Superior temporal gyrus (tissue), 1 donor: ENCODE measurements around the gene RAB11FIP3.
A peak's percentile ranks its signal among the peaks of the same experiment; 100 is the strongest.
"Not testable (repeated sequence)": the region's sequence is repeated elsewhere in the genome, so short reads cannot be mapped to it uniquely, and the experiment has no call there.

Experiments
- DNase-seq: peaks from one replicate; pipeline ENCODE4 v3.0.0-alpha.2; 2016; ENCODE audit errors: extremely low spot score

The RAB11FIP3 gene

DNA sequence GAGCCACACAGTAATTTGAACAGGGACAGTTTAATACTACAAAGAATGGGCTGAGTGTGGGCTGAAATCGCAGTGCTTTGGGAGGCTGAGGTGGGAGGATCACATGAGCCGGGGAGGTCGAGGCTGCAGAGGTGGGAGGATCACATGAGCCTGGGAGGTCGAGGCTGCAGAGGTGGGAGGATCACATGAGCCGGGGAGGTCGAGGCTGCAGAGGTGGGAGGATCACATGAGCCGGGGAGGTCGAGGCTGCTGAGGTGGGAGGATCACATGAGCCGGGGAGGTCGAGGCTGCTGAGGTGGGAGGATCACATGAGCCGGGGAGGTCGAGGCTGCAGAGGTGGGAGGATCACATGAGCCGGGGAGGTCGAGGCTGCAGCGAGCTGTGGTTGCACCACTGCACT is 69.2 kb downstream of the RAB11FIP3 start:
- DNase-seq: not testable (repeated sequence)

DNA sequence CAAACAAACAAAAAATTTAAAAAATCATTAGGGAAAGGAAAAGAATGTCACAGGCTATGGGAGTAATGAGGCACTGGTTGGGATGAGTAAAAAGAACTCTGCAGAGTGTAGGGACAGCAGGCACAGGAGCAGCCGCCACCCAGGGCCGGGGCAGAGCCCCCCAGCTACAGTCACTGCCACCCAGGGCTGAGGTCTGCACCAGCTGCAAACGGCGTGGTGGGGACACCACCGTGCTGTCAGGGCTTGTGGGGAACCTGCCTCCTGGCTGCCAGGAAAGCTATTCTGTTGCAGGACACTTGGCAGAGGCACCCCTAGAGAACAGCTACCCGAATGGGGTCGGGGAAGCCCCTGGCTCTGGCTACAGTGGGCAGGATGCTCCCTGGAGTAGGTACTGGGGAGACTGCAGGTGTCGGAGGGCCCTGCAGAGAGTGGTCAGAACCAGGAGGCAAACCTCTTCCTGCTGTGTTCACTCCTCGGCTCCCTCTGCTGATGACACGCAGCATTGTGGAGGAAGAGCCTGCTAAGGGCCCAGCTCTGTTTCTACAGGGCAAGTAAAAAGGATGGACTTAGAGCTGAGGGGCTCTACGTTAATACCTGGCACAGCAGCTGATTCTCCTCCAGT is 69.8 kb downstream of the RAB11FIP3 start:
- no peak for DNase-seq

DNA sequence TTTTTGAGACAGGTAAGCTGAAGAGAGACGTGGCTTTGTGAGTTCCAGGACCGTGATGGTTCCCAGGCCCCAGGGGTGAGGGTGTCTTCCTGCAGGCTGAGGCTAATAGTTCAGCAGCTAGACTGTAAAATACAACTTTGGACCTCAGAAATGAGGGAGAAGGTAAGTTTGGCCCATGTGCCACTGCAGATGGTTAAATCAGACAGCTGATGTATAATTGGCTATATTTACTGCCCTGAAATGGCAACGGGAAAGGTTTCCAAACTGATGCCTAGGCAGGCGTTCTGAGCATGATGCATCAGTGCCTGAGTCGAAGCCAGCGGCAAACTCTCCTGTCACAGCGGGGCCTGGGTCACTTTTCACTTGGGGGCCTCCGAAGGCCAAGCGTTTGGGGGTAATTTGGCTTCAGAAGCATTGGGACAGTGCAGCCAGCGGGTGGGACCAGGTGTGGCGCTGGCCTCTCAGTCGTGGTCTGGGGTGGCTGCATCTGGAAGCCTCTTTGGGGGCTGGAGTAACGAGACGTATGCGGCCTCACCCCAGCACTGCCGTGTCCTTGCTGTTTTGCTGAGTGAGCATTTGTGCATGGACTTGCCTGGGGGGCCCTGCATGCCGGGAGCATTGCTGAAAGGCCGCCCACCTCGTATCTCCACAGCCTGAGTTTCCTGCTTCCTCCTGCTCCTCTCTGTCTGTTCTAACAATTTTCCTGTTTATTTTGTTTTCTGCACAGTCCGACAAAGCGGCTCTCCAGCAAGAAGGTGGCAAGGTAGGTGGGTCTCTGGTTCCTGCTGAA is 70.8 kb downstream of the RAB11FIP3 start:
- no peak for DNase-seq

DNA sequence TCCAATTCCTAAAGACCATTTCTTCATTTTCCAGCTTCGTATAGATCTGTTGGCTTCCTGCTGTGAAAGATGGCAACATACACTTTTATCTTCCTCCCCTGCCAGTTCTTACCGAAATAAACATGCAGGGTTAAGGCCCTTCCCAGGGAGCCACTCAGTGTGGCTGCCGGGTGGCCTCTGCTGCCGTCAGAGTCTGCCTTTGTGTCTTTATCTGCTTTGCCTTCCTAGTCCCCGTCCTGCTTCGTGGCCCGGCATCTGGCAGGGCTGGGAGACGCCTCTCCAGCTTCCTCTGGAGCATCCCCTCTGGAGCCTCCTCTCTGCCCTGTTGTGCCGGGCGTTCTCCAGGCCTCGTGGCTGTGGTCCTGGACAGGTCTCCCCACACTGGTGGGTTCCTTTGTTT is 71.8 kb downstream of the RAB11FIP3 start:
- DNase-seq: no peak

DNA sequence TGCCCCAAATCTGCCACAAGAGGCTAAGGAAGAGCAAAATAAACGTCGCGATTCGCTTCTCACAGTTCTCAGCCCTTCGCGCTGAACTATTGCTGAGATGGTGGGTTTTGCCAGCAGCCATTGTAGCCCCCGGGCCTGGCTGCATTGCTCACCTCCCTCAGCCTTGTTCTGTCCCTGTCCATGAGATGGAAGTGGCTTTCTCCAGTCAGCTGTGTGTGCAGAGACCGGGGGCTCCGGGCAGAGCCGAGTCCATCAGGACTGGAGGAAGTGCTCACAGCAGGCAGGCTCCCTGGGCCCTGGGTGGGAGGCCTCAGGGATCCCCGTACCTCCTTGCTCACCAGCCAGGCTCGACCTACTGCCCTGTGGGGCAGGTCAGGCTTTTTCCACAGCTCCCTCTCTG is 74.5 kb downstream of the RAB11FIP3 start:
- no peak for DNase-seq

DNA sequence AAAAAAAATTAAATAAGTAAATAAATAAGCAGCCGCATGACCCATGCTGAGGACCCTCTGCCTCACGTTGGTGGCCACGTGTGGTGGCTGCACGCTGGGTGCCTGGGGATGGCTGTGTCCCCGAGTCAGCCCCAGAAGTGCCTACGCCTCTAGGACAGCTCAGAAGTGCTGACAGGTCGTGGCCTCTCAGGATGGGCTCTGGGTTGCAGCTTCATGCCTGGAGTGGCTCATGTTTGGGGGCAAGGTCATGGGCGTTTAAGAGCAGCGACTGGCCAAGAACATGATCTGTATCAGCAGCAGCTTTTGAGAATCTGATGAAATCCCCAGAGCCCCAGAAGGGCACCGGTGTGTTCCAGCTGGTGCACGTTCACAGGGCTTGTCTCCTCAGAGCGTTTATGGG is 75.3 kb downstream of the RAB11FIP3 start:
- DNase-seq: no peak

DNA sequence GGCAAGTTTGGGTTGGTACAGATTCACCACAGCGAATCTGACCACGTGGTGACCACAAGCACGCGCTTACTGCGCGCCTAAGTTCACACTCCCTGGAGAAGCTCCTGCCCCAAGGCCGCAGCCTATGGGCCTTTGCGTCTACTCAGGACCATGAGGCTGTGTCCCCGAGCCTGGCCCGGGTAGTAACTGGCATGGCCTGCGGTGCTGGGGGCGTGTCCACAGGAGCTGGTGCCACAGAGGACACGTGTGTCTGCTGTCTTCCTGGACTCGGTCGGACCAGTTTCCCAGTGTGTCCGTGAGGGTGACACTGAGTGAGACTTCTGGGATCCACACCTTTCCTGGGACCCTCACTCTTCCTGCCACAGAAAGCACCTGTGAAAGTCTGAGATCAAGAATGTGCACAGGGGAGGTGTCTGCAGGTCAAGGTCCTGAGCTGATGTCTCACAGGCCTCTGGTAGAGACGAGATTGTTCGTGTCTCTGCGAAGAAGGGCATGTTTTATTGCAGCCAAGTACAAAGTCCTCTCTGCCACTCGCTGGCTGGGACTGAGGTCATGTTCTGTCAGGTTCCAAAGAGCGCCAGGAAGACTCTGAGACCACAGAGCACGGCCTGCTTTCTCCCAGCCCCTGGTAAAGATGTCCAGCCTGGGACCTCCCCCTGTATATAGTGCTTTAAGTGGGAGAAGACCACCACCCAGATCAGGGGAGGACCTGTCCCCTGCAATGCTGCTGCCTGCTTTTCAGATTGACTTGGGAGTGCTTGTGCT is 76.9 kb downstream of the RAB11FIP3 start:
- no peak for DNase-seq

DNA sequence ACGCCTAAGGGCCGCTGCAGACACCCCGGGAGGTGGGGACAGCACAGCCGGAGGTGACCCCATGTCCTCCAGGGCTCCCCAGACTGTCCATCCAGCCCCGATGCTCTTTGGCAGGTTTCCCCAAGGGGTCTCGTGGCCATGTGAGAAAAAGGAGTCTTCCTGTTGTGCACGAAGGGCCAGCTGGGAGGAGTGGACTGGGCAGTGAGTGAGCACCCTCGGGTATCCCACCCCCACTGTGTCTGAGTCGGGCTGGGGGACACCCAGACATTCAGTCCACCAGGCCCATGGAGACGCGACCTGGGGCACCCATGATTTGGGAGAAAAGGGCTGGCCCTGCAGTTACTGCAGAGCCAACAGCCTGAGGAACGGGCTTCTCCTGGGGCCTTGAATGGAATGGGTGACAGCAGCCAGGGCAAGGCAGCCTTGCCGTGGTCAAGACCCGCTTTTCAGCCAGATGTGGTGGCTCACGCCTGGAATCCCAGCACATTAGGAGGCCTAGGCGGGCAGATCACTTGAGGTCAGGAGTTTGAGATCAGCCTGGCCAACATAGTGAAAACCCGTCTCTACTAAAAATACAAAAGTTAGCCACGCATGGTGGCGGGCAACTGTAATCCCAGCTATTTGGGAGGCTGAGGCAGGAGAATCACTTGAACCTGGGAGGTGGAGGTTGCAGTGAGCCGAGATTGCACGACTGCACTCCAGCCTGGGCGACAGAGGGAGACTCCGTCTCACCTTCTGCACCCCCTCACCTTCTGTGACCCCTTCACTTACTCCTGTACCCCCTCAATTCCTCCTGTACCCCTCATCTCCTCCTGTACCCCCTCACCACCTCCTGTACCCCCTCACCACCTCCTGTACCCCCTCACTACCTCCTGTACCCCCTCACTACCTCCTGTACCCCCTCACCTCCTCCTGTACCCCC is 78.0 kb downstream of the RAB11FIP3 start:
- no peak for DNase-seq

DNA sequence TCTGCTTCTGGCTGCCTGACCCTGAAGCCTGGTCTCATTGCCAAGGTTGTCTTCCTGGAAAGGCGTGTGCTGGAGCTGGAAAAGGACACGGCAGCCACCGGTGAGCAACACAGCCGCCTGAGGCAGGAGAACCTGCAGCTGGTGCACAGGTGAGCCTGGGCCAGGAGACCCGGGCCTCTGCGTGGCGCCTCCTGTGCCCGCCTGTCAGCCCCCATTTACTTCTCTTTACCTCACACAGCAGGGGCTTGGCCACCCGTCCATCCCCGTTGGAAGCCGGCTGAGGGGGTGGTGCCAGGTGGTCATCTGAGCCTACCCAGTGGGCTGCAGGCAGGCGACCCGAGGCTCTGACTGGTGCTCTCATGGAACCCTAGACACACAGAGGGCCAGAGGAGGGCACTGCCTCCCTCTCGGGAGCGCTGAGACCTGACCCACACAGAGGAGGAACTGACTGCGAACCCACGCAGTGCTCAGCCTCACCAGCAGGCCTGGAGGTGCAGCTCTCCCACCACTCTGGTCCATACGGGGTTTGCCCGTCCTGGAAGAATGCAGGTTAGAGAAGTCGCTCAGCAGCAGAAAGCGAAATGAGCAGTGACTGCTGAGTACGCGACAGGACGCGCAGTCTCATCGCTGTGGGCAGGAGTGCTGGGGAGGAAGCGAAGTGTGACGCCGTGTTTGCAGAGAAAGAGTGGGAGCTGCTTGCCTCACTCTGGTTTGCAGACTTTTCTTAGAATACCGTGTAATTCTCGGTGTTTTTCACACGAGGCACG is 80.2 kb downstream of the RAB11FIP3 start:
- peak; percentile 44 for DNase-seq

DNA sequence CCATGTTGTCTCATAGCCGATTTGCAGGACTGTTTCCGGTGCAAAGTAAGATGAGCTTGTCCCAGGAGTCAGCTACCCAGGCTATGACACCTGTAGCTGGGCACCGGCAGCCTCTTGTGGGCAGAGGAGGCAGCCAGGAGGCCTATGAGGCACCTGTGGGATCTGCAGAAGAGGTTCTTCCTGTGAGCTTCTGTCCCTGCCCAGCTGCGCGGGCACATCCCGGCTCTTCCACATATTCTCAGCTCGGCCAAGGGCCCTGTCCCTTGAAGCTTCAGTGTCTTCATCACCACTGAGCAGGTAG is 80.7 kb downstream of the RAB11FIP3 start:
- no peak for DNase-seq

DNA sequence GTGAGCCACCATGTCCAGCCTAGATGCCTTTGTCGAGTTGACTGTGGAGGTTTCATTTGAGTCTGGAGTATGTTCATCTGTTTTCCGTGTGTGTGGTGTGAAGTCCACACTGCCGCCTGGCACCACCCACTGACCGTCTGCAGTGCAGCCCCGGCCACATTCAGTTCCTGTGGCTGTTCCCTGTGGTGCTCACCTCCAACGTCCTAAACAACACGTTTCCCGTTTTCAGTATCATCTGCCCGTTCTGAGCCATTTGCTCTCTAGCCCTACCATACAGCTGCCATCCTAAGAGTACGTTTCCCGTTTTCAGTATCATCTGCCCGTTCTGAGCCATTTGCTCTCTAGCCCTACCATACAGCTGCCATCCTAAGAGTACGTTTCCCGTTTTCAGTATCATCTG is 82.1 kb downstream of the RAB11FIP3 start:
- DNase-seq: not testable (repeated sequence)

DNA sequence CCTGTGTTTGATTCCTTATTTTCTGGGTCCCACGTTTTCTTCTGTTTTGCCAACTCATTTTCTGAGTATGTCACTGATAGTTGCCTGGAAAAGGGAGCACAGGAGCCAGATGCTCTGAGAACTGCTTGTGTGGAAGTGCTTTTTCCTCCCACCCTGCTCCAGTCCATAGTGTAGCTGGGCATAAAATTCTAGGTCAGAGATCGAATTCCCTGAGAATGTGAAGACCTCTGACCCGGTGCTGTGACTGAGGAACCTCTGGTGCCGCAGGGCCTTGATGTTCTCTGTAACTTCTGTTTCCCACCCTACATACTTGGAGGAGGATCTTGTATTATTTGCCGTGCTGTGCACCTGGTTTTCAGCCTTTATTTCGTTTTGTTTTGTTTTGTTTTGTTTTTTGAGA is 82.5 kb downstream of the RAB11FIP3 start:
- peak; percentile 35 for DNase-seq

DNA sequence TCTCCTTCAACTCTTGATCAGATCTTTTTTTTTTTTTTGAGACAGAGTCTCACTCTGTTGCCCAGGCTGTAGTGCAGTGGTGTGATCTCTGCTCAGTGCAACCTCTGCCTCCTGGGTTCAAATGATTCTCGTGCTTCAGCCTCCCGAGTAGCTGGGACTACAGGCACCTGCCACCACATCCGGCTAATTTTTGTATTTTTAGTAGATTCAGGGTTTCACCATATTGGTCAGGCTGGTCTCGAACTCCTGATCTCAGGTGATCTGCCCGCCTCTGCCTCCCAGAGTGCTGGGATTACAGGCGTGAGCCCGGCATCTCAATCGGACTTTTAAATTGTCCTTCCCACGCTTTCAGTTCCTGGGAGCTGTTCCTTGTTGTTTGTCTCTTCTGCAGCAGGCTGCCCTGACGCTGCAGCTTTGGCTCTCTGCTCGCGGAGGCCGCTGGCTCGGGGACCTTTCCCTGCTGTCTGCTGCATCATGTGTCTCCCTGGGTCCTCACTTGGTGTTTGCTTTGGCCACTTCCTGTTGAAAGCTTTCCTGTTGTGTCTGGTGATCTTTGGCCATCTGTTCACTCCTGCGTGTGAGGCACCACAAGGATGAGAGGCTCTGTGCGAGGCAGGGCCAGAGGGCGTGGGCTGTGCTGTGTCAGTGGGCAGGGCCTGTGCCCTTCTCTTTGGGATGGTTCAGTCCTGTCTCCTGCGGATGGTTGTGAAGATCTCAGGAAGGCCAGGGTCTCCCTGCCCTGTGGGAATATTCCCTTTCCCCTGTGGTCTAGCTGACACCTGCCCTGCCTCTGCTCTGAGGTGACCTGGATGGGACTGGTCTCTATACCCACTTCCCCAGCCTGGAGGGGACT is 83.7 kb downstream of the RAB11FIP3 start:
- no peak for DNase-seq

DNA sequence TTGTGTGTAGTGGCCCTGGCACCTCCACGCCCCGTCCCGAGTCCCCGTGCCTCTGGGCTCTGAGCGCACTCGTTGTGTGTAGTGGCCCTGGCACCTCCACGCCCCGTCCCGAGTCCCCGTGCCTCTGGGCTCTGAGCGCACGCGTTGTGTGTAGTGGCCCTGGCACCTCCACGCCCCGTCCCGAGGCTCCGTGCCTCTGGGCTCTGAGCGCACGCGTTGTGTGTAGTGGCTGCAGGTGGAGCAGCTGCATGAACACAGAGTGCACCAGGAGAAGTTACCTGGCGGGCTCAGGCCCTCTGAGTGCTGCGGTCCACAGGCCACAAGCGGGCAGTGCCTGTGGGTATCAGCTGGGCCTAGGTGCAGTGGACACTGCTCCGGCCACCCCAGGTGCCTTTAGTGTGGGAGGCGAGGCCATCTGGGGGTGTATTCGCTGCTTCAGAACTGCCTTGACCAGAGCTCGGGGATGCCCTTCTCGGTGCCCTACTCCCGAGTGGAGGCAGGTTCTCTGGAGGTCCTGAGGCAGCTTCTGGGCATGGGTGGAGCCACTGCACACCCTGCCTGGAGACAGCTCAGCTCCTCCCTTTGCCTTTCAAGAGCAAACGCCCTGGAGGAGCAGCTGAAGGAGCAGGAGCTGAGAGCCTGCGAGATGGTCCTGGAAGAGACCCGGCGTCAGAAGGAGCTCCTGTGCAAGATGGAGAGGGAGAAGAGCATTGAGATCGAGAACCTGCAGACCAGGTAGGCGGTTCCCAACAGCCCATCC is 84.8 kb downstream of the RAB11FIP3 start:
- DNase-seq: no peak

DNA sequence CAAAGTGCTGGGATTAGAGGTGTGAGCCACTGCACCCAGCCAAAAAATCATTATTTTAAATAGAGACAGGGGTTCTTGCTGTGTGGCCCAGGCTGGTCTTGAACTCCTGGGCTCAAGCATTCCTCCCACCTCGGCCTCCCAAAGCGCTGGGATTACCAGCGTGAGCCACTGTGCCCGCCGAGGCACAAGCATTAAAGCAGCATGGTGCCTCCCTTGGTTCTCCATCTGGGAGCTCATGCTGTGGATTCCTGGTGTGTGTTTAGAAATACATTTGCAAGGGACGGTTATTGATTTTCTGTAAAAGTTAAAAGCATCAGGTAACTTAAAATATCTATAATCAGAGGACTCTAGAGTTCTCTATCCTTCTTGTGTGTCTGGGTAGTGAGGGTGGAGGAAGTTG is 87.4 kb downstream of the RAB11FIP3 start:
- no peak for DNase-seq

DNA sequence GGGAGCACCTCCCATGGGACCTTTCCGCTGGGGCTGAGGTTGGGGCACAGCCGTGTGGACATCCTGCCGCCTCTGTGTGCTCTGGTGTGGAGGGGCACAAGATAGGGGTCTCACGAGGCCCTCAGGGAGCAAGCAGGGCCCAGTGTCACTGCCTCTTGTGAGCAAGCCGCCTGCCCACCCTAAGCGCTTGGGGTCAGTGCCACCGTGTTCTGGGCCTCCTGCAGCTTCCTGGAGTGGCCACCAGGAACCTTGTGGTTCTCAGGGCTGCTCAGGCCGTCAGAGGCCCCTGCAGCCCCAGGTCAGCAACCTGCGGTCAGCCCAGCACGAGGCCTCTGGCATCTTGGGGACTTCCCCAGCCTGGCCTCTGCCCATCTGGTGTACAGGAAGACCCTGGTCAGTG is 88.5 kb downstream of the RAB11FIP3 start:
- no peak for DNase-seq

DNA sequence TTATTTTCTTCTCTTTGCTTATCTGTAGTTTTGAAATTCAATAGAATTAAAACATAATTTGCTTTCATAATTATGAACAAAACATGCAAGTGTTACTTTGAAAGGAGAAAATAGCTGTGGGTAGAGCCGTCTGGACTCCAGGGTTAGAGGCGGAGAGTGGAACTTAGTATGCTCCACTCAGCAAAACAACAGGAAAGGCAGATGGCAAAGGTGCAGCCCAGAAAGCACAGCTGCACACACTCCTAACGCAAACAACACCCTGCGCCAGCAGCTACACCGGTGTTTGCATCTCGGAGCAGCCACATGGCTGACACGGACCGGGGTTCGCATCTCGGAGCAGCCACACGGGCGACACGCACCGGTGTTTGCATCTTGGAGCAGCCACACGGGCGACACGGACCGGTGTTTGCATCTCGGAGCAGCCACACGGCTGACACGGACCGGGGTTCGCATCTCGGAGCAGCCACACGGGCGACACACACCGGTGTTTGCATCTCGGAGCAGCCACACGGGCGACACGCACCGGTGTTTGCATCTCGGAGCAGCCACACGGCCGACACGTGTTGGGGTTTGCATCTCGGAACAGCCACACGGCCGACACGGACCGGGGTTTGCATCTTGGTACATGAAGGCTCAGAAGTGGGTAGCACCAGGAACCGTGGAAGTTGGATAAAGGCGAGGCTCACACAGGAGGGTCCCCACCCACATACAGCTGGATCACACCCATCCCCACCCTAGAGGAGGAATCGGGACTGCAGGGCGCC is 89.9 kb downstream of the RAB11FIP3 start:
- no peak for DNase-seq

DNA sequence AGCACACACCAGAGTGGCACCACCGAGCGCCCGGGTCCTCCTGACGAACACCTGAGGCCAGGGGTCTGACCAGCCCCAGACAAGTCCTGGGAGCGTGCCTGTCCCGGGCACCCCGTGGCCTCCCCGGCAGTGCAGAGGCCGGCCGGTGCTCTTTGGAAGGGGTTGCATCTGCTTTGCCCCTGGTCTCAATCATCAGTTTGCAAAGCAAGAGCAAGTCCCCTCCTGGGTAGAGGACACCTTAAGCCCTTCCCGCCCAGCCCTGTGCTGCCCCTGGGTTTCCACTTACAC is 90.4 kb downstream of the RAB11FIP3 start:
- DNase-seq: no peak

DNA sequence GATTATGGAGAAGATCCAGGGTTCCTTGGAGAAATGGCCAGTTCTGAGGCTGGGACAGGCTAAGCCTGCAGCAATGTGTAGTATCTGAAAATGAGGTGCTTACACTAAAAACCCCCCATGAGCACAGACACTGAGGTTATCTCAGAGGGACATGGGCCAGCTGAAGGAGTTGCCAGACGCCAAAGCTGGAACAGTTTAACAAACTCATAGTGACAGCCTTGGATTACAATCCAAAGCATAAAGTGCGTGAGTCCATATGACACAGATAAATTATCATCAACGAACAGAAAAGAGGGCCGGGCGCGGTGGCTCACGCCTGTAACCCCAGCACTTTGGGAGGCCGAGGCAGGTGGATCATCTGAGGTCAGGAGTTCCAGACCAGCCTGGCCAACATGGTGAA is 90.9 kb downstream of the RAB11FIP3 start:
- DNase-seq: no peak
